Breast epithelium (tissue), 3 donors: ENCODE measurements around the gene CDH4.

ENCODE experiments used
- CTCF ChIP-seq, 3 donors: fragments of 450-650 bp; IDR thresholded peaks; one replicate each; pipeline ENCODE4 v1.5.1; 2016 to 2017; ENCODE audit warnings: antibody characterized with exemption in 3 of 3, mild to moderate bottlenecking in 3 of 3, moderate library complexity in 3 of 3
- POLR2A ChIP-seq: fragments of 450-650 bp; IDR thresholded peaks from one replicate; pipeline ENCODE4 v1.6.1; 2016; ENCODE audit warnings: antibody characterized with exemption, mild to moderate bottlenecking, moderate library complexity
- POLR2AphosphoS5 ChIP-seq, 3 donors: sonication (generic); formaldehyde crosslinking; IDR thresholded peaks; one replicate each; pipeline ENCODE4 v1.6.1; 2017; ENCODE audit warnings: antibody characterized with exemption in 3 of 3

DNA sequence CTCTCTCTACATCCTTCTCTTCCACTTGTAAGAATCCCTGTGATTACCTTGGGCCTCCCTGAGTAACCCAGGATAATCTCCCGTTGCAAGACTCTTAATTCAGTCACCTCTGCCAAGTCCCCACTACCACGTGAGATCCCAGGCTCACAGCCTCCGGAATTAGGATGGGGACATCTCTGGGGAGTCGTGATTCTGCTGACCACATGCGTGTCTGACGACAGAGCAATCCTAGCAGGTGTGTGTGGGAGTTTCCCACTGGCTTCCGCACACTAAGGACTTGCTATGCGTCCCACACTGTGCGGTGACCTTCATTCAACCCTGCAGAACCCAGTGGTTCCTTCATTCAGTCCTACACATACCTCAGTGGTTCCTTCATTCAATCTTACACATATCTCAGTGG, 11.9 kb downstream of the CDH4 start:
- TF ChIP-seq POLR2A, result no peak
- no peak for TF ChIP-seq POLR2AphosphoS5 (IDR thresholded peaks at IDR 0.05)
- no peak for TF ChIP-seq CTCF (IDR thresholded peaks at IDR 0.05)
